IMR-90 (cell line): ENCODE results near the gene MGLL. TPM values are rescaled to one million over a fixed set of nuclear protein-coding genes. Genes with fewer than 3 reads are reported as not detected.
A peak's percentile ranks its signal among the peaks of the same experiment; 100 is the strongest.

Source experiments
- ATAC-seq: fragments of 200-7000 bp; cut with Tn5 transposase; 2 replicates; pipeline ENCODE4 v1.9.1; 2020; ENCODE audit warnings: low read depth, mild to moderate bottlenecking, moderate library complexity
- BruUV-seq: library from RNA; stranded (reverse); fragments of 400-500 nt; replicated peaks from 2 replicates; lab custom pipeline; 2021; lab: Mats Ljungman, UMichigan
- CTCF ChIA-PET: fragments of 300-600 bp; formaldehyde crosslinking; extraction: SDS; loops from one replicate; lab custom pipeline; 2021; ENCODE audit warnings: antibody characterized with exemption; lab: Yijun Ruan, JAX
- POLR2A ChIA-PET: fragments of 300-600 bp; sonication (Branson Sonifier 250); formaldehyde crosslinking; loops from one replicate; lab custom pipeline; 2022; ENCODE audit warnings: antibody characterized with exemption; ENCODE audit not compliant: unreplicated experiment; lab: Charles Lee
- DNase-seq: peaks from one replicate; pipeline ENCODE4 v3.0.0; 2013
- H2AFZ ChIP-seq: replicated peaks from 2 replicates; pipeline ENCODE3; 2013; ENCODE audit warnings: low read length, mild to moderate bottlenecking; ENCODE audit not compliant: poor library complexity
- H2AK5ac ChIP-seq: 2 replicates; pipeline ENCODE4 v1.6.1; 2013; ENCODE audit warnings: low read depth, low read length, inconsistent platforms
- H2AK9ac ChIP-seq: replicated peaks from 2 replicates; pipeline ENCODE3; 2013; ENCODE audit warnings: mild to moderate bottlenecking, low read depth, low read length, moderate library complexity; ENCODE audit not compliant: poor library complexity
- H2BK120ac ChIP-seq: 2 replicates; pipeline ENCODE4 v1.6.1; 2013; ENCODE audit warnings: low read depth, low read length, inconsistent platforms
- H2BK15ac ChIP-seq: 3 replicates; pipeline ENCODE4 v1.6.1; 2013; ENCODE audit warnings: low read depth, low read length, inconsistent platforms
- H2BK20ac ChIP-seq: 2 replicates; pipeline ENCODE4 v1.6.1; 2013; ENCODE audit warnings: low read depth, mild to moderate bottlenecking, inconsistent platforms, low read length, moderate library complexity
- H2BK5ac ChIP-seq: 2 replicates; pipeline ENCODE4 v1.6.1; 2013; ENCODE audit warnings: mild to moderate bottlenecking, low read depth, low read length, inconsistent platforms; ENCODE audit not compliant: poor library complexity, severe bottlenecking
- H3K14ac ChIP-seq: replicated peaks from 2 replicates; pipeline ENCODE4 v1.6.1; 2013; ENCODE audit warnings: low read depth, low read length, inconsistent platforms
- H3K18ac ChIP-seq: 2 replicates; pipeline ENCODE4 v1.6.1; 2013; ENCODE audit warnings: low read depth, low read length, control low read depth
- H3K23ac ChIP-seq: 2 replicates; pipeline ENCODE4 v1.6.1; 2013; ENCODE audit warnings: low read depth, low read length, inconsistent platforms
- H3K27ac ChIP-seq: 2 replicates; pipeline ENCODE4 v1.5.1; 2013; ENCODE audit warnings: mild to moderate bottlenecking, control low read depth, low read length; ENCODE audit not compliant: insufficient read depth
- H3K27me3 ChIP-seq: 2 replicates; pipeline ENCODE4 v1.6.1; 2013; ENCODE audit warnings: low read length; ENCODE audit not compliant: control insufficient read depth, insufficient read depth
- H3K36me3 ChIP-seq: 2 replicates; pipeline ENCODE4 v1.6.1; 2013; ENCODE audit warnings: low read length, mixed read lengths; ENCODE audit not compliant: control insufficient read depth, insufficient read depth
- H3K4ac ChIP-seq: 2 replicates; pipeline ENCODE4 v1.6.1; 2013; ENCODE audit warnings: low read depth, low read length, inconsistent platforms
- H3K4me1 ChIP-seq: 2 replicates; pipeline ENCODE4 v1.6.1; 2013; ENCODE audit warnings: low read length, mixed read lengths; ENCODE audit not compliant: control insufficient read depth, insufficient read depth
- H3K4me2 ChIP-seq: 2 replicates; pipeline ENCODE4 v1.6.1; 2013; ENCODE audit warnings: low read depth, mild to moderate bottlenecking, control low read depth, low read length, moderate library complexity
- H3K4me3 ChIP-seq: 2 replicates; pipeline ENCODE4 v1.5.1; 2013; ENCODE audit warnings: low read depth, mild to moderate bottlenecking, control low read depth, low read length, moderate library complexity; ENCODE audit not compliant: insufficient read depth
- H3K56ac ChIP-seq: 2 replicates; pipeline ENCODE4 v1.6.1; 2013; ENCODE audit warnings: low read length, inconsistent platforms; ENCODE audit not compliant: insufficient read depth; ENCODE audit errors: extremely low read depth
- H3K79me1 ChIP-seq, 2 experiments: 2 replicates each; pipeline ENCODE4 v1.6.1; 2013; ENCODE audit warnings: low read length in 2 of 2, inconsistent platforms in 1 of 2, low read depth in 1 of 2
- H3K9ac ChIP-seq: 2 replicates; pipeline ENCODE4 v1.6.1; 2013; ENCODE audit warnings: low read depth, low read length, control low read depth
- H3K9me1 ChIP-seq: 2 replicates; pipeline ENCODE4 v1.6.1; 2013; ENCODE audit warnings: low read length, inconsistent platforms; ENCODE audit not compliant: insufficient read depth
- H3K9me3 ChIP-seq: 2 replicates; pipeline ENCODE4 v1.6.1; 2013; ENCODE audit warnings: low read length; ENCODE audit not compliant: control insufficient read depth, insufficient read depth
- H4K20me1 ChIP-seq: 2 replicates; pipeline ENCODE4 v1.6.1; 2013; ENCODE audit warnings: low read length, inconsistent platforms; ENCODE audit not compliant: insufficient read depth
- H4K5ac ChIP-seq: 2 replicates; pipeline ENCODE4 v1.6.1; 2013; ENCODE audit warnings: mild to moderate bottlenecking, low read depth, low read length, control low read depth
- H4K8ac ChIP-seq, 2 experiments: 2 replicates each; pipeline ENCODE4 v1.6.1; 2013; ENCODE audit warnings: low read depth in 2 of 2, low read length in 2 of 2, control low read depth in 1 of 2, inconsistent platforms in 1 of 2
- H4K91ac ChIP-seq: 2 replicates; pipeline ENCODE4 v1.6.1; 2013; ENCODE audit warnings: low read depth, low read length, inconsistent platforms; ENCODE audit not compliant: insufficient read depth
- BHLHE40 ChIP-seq: fragments of 150-350 bp; IDR thresholded peaks from 2 replicates; pipeline ENCODE4 v1.6.1; 2016; ENCODE audit warnings: mild to moderate bottlenecking, low read depth, low read length
- FOS ChIP-seq: fragments of 150-350 bp; IDR thresholded peaks from 2 replicates; pipeline ENCODE4 v1.6.1; 2016; ENCODE audit warnings: low read depth, low read length
- MAFK ChIP-seq: IDR thresholded peaks from 2 replicates; pipeline ENCODE4 v1.6.1; 2012; ENCODE audit warnings: low read depth, low read length, improper control_type of control experiment
- MAZ ChIP-seq: IDR thresholded peaks from 2 replicates; pipeline ENCODE4 v1.6.1; 2012; ENCODE audit warnings: low read depth, mild to moderate bottlenecking, low read length, improper control_type of control experiment, moderate library complexity, borderline replicate concordance
- NFE2L2 ChIP-seq: fragments of 150-350 bp; IDR thresholded peaks from 2 replicates; pipeline ENCODE4 v1.6.1; 2016; ENCODE audit warnings: low read depth, mild to moderate bottlenecking, low read length
- RCOR1 ChIP-seq: IDR thresholded peaks from 2 replicates; pipeline ENCODE4 v1.6.1; 2012; ENCODE audit warnings: mild to moderate bottlenecking, low read length, improper control_type of control experiment; ENCODE audit not compliant: insufficient replicate concordance
- RFX5 ChIP-seq: IDR thresholded peaks from 2 replicates; pipeline ENCODE4 v1.8.0; 2012; ENCODE audit warnings: low read depth, mild to moderate bottlenecking, low read length, moderate library complexity
- WGBS, 2 experiments: methylation state at CpG; one replicate each; pipeline versions ENCODE4 v1.1.5 to v1.1.7; 2013; ENCODE audit warnings: missing lambda C conversion rate in 2 of 2; ENCODE audit not compliant: insufficient read length in 1 of 2; ENCODE audit errors: extremely low coverage in 2 of 2; 5-methylcytosine and 5-hydroxymethylcytosine counted together
- dilution Hi-C: fragments of 300-500 bp; cut with HindIII; formaldehyde crosslinking; loops from one replicate; pipeline ENCODE4 v1.14.3; 2018; ENCODE audit warnings: low sequenced_read_pairs; ENCODE audit not compliant: unreplicated experiment
- in situ Hi-C: fragments of 300-500 bp; cut with MboI; formaldehyde crosslinking; loops from 3 replicates; pipeline ENCODE4 v1.14.3; 2019; ENCODE audit warnings: low sequenced_read_pairs, inconsistent platforms, mixed read lengths
- intact Hi-C: fragments of 100-400 bp; cut with micrococcal nuclease; formaldehyde crosslinking; loops from 2 replicates; pipeline ENCODE4 v1.10.0; 2022
- polyA plus RNA-seq, 3 experiments: library from polyadenylated mRNA; depleted of rRNA; stranded (reverse); fragments of >200 nt; gene quantifications; 2 replicates each; pipeline ENCODE4 v1.2.3, GENCODE V29; 2012; ENCODE audit warnings: low replicate concordance in 1 of 3
- total RNA-seq: library from RNA; depleted of rRNA; stranded (reverse); fragments of >200 nt; gene quantifications from 2 replicates; pipeline ENCODE4 v1.2.3, GENCODE V29; 2012
- TF ChIP-seq, protein P1 (sequence below): conservative IDR thresholded peaks from 2 replicates; pipeline ENCODE4 v1.5.1; 2012; ENCODE audit warnings: mild to moderate bottlenecking, low read depth, low read length, improper control_type of control experiment
- TF ChIP-seq, protein P2 (sequence below): fragments of 150-350 bp; IDR thresholded peaks from 2 replicates; pipeline ENCODE4 v1.6.1; 2017; ENCODE audit warnings: mild to moderate bottlenecking, antibody characterized with exemption, low read length, low read depth

The MGLL gene
- total and polyA plus RNA-seq, 2 of the 4 experiments (the other 2 are of a cell fraction) = 23.7 to 60.6 TPM

DNA sequence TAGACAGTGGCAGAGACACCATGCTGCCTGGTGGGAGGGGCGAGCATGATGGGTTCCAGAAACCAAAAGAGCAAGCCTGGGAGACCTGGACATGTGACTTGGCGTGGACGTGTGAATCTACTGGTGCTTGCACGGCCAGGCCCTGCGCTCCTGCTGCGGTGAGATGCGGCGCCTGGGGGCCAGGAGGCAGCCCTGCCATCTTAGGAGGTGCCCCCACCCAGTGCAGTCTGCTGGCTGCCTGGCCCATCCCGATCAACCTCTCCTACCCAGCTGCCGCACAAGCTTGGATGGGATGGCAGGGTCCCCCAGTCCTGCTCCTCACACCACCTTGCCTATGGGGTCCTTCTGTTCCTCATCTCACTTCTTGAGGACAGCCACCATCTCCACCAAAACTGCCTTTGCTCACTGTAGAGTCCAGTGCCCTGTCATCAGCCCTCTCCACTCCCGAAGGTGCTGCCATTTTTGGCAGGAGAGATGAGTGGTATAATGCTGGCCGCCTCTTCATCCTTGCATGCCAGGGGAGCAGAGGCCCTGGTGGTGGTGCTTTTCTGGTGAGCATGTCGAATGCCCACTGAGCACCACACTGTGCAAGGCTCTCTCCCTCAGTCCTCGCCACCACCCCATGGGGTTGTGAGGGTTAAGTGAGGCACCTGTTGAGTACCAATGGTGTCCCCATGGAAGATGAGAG, 152.6 kb downstream of the MGLL start:
- no peaks in the 10 kb centered on the region for H3K36me3 ChIP-seq
- no peak overlapping the region for H3K4me2 ChIP-seq
- peaks cover 13 to 31% of the 10 kb centered on the region in 2 experiments; a peak in 3 of 4 replicates for H3K79me1 ChIP-seq
- H3K9ac ChIP-seq = no peak overlapping the region
- intact Hi-C loops (no loop called here), dilution Hi-C loops (no loop called here), in situ Hi-C loops (no loop called here)
- H3K4ac ChIP-seq = no peak overlapping the region
- H3K9me1 ChIP-seq = peaks cover 10% of the 10 kb centered on the region; the same call in 1 of the 2 replicates
- ATAC-seq (no peak), DNase-seq (no peak)
- no peak overlapping the region for H4K5ac ChIP-seq
- H2AK5ac ChIP-seq = no peak overlapping the region; the same call in 1 of the 2 replicates
- no peaks in the 10 kb centered on the region; the same call in none of the 2 replicates for H4K20me1 ChIP-seq
- no peak overlapping the region for H3K4me3 ChIP-seq
- no peak overlapping the region for H3K27ac ChIP-seq
- H2AFZ ChIP-seq = no peak overlapping the region
- H3K14ac ChIP-seq = no peak overlapping the region
- TF ChIP-seq, protein P1, sequence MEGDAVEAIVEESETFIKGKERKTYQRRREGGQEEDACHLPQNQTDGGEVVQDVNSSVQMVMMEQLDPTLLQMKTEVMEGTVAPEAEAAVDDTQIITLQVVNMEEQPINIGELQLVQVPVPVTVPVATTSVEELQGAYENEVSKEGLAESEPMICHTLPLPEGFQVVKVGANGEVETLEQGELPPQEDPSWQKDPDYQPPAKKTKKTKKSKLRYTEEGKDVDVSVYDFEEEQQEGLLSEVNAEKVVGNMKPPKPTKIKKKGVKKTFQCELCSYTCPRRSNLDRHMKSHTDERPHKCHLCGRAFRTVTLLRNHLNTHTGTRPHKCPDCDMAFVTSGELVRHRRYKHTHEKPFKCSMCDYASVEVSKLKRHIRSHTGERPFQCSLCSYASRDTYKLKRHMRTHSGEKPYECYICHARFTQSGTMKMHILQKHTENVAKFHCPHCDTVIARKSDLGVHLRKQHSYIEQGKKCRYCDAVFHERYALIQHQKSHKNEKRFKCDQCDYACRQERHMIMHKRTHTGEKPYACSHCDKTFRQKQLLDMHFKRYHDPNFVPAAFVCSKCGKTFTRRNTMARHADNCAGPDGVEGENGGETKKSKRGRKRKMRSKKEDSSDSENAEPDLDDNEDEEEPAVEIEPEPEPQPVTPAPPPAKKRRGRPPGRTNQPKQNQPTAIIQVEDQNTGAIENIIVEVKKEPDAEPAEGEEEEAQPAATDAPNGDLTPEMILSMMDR = no peak
- TF ChIP-seq RFX5 (no peak), NFE2L2 (no peak), FOS (no peak), RCOR1 (no peak), MAFK (no peak), MAZ (no peak), BHLHE40 (no peak)
- TF ChIP-seq, protein P2, sequence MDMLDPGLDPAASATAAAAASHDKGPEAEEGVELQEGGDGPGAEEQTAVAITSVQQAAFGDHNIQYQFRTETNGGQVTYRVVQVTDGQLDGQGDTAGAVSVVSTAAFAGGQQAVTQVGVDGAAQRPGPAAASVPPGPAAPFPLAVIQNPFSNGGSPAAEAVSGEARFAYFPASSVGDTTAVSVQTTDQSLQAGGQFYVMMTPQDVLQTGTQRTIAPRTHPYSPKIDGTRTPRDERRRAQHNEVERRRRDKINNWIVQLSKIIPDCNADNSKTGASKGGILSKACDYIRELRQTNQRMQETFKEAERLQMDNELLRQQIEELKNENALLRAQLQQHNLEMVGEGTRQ = no peak
- H4K91ac ChIP-seq = no peak overlapping the region
- CTCF ChIA-PET = no interaction called here
- BruUV-seq = no TSS peak
- no peak overlapping the region for H3K18ac ChIP-seq
- H2BK15ac ChIP-seq = no peak overlapping the region
- POLR2A ChIA-PET = no interaction called here
- H4K8ac ChIP-seq = no peak overlapping the region
- H2BK120ac ChIP-seq = no peak overlapping the region
- H2AK9ac ChIP-seq = peak overlapping the region; percentile 34
- no peak overlapping the region for H3K56ac ChIP-seq
- 89% methylated on average over 1 of the region's 14 CpGs; no CpG with 5 or more reads in 1 of the 2 experiments for WGBS, 2 experiments
- peaks cover 10% of the 10 kb centered on the region for H3K4me1 ChIP-seq
- H3K23ac ChIP-seq = no peak overlapping the region
- no peaks in the 10 kb centered on the region for H3K9me3 ChIP-seq
- no peak overlapping the region for H2BK5ac ChIP-seq
- H3K27me3 ChIP-seq = peaks cover 3% of the 10 kb centered on the region; the same call in 1 of the 2 replicates
- no peak overlapping the region for H2BK20ac ChIP-seq
